ENCODE measurements around the gene FAM53A. TPM values are rescaled to one million over a fixed set of nuclear protein-coding genes. Genes with fewer than 3 reads are reported as not detected.
A peak's percentile ranks its signal among the peaks of the same experiment; 100 is the strongest.

The FAM53A gene
- total and polyA plus RNA-seq, 5 donors from 2014 or later, result 0.76 to 3.6 (median 1.8) TPM

GRCh38 chr4:1637580-1638271, 46.4 kb downstream of the FAM53A start:
- ATAC-seq (ENCODE audit: low read depth in 2 of 2), result no peak
- Histone ChIP-seq H3K36me3 (ENCODE audit: control insufficient read depth, insufficient read depth, low read length) (no peaks in the 10 kb centered on the region), H3K4me1 (ENCODE audit: control insufficient read depth, insufficient read depth, low read length, poor library complexity, severe bottlenecking) (no peaks in the 10 kb centered on the region), H3K4me3 (ENCODE audit: low read depth, low read length) (no peak overlapping the region), H3K9me3 (ENCODE audit: control insufficient read depth in 2 of 2, low read length in 2 of 2) (no peaks in the 10 kb centered on the region), H3K27ac (ENCODE audit: insufficient read depth, low read length, poor library complexity, severe bottlenecking) (no peak overlapping the region), H3K27me3 (ENCODE audit: control insufficient read depth, insufficient read depth, low read length) (no peaks in the 10 kb centered on the region)
- H3K27me3 Mint-ChIP-seq, result no peaks in the 10 kb centered on the region
- no peaks in the 10 kb centered on the region for H3K4me1 Mint-ChIP-seq
- no peak overlapping the region for H3K4me3 Mint-ChIP-seq
- no peaks in the 10 kb centered on the region for H3K36me3 Mint-ChIP-seq
- peaks cover 0 to 1% (median 0%) of the 10 kb centered on the region in 7 donors for H3K9me3 Mint-ChIP-seq
- no peak overlapping the region for H3K27ac Mint-ChIP-seq
- no peak for DNase-seq

GRCh38 chr4:1636490-1637211, 47.5 kb downstream of the FAM53A start:
- no peaks in the 10 kb centered on the region for H3K36me3 Mint-ChIP-seq
- no peaks in the 10 kb centered on the region for H3K27me3 Mint-ChIP-seq
- DNase-seq, result no peak
- H3K36me3 ChIP-seq (ENCODE audit: control insufficient read depth, insufficient read depth, low read length), result no peaks in the 10 kb centered on the region
- no peak overlapping the region for H3K4me3 ChIP-seq (ENCODE audit: low read depth, low read length)
- no peaks in the 10 kb centered on the region for H3K27me3 ChIP-seq (ENCODE audit: control insufficient read depth, insufficient read depth, low read length)
- no peaks in the 10 kb centered on the region for H3K9me3 ChIP-seq (ENCODE audit: control insufficient read depth in 2 of 2, low read length in 2 of 2)
- H3K27ac Mint-ChIP-seq, result no peak overlapping the region
- ATAC-seq (ENCODE audit: low read depth in 2 of 2), result no peak
- H3K4me3 Mint-ChIP-seq, result no peak overlapping the region
- no peak overlapping the region for H3K27ac ChIP-seq (ENCODE audit: insufficient read depth, low read length, poor library complexity, severe bottlenecking)
- no peaks in the 10 kb centered on the region for H3K4me1 ChIP-seq (ENCODE audit: control insufficient read depth, insufficient read depth, low read length, poor library complexity, severe bottlenecking)
- peaks cover 0 to 1% (median 0%) of the 10 kb centered on the region in 7 donors for H3K9me3 Mint-ChIP-seq
- no peaks in the 10 kb centered on the region for H3K4me1 Mint-ChIP-seq

- Mint-ChIP-seq H3K36me3 (no peaks in the 10 kb centered on the region), H3K4me1 (no peaks in the 10 kb centered on the region), H3K9me3 (peaks cover 0 to 1% (median 0%) of the 10 kb centered on the region in 7 donors), H3K4me3 (no peak overlapping the region), H3K27me3 (no peaks in the 10 kb centered on the region), H3K27ac (no peak overlapping the region)
- DNase-seq, result no peak
- H3K36me3 ChIP-seq (ENCODE audit: control insufficient read depth, insufficient read depth, low read length), result no peaks in the 10 kb centered on the region
- no peak overlapping the region for H3K4me3 ChIP-seq (ENCODE audit: low read depth, low read length)
- H3K27me3 ChIP-seq (ENCODE audit: control insufficient read depth, insufficient read depth, low read length), result no peaks in the 10 kb centered on the region
- H3K4me1 ChIP-seq (ENCODE audit: control insufficient read depth, insufficient read depth, low read length, poor library complexity, severe bottlenecking), result no peaks in the 10 kb centered on the region
- no peaks in the 10 kb centered on the region for H3K9me3 ChIP-seq (ENCODE audit: control insufficient read depth in 2 of 2, low read length in 2 of 2)
- no peak for ATAC-seq (ENCODE audit: low read depth in 2 of 2)
- H3K27ac ChIP-seq (ENCODE audit: insufficient read depth, low read length, poor library complexity, severe bottlenecking), result no peak overlapping the region
These were observed 48.6 kb downstream of the FAM53A start for GRCh38 chr4:1635464-1635863.

- Histone ChIP-seq H3K27me3 (ENCODE audit: control insufficient read depth, insufficient read depth, low read length) (no peaks in the 10 kb centered on the region), H3K4me3 (ENCODE audit: low read depth, low read length) (no peak overlapping the region), H3K9me3 (ENCODE audit: control insufficient read depth in 2 of 2, low read length in 2 of 2) (no peaks in the 10 kb centered on the region), H3K4me1 (ENCODE audit: control insufficient read depth, insufficient read depth, low read length, poor library complexity, severe bottlenecking) (peaks cover 4% of the 10 kb centered on the region), H3K27ac (ENCODE audit: insufficient read depth, low read length, poor library complexity, severe bottlenecking) (no peak overlapping the region), H3K36me3 (ENCODE audit: control insufficient read depth, insufficient read depth, low read length) (no peaks in the 10 kb centered on the region)
- no peak for DNase-seq
- no peak overlapping the region for H3K27ac Mint-ChIP-seq
- H3K4me3 Mint-ChIP-seq, result no peak overlapping the region
- H3K27me3 Mint-ChIP-seq, result no peaks in the 10 kb centered on the region
- H3K36me3 Mint-ChIP-seq, result no peaks in the 10 kb centered on the region
- H3K4me1 Mint-ChIP-seq, result no peaks in the 10 kb centered on the region
- H3K9me3 Mint-ChIP-seq, result peaks cover 0 to 1% (median 0%) of the 10 kb centered on the region in 7 donors
- no peak for ATAC-seq (ENCODE audit: low read depth in 2 of 2)
These were observed 50.1 kb downstream of the FAM53A start for GRCh38 chr4:1633993-1634392.

GRCh38 chr4:1632109-1633104, 51.7 kb downstream of the FAM53A start:
- H3K36me3 ChIP-seq (ENCODE audit: control insufficient read depth, insufficient read depth, low read length), result no peaks in the 10 kb centered on the region
- peaks cover 6% of the 10 kb centered on the region for H3K4me1 ChIP-seq (ENCODE audit: control insufficient read depth, insufficient read depth, low read length, poor library complexity, severe bottlenecking)
- no peaks in the 10 kb centered on the region for H3K27me3 ChIP-seq (ENCODE audit: control insufficient read depth, insufficient read depth, low read length)
- no peaks in the 10 kb centered on the region for H3K27me3 Mint-ChIP-seq
- H3K4me1 Mint-ChIP-seq, result no peaks in the 10 kb centered on the region
- no peaks in the 10 kb centered on the region for H3K36me3 Mint-ChIP-seq
- DNase-seq (no peak), ATAC-seq (ENCODE audit: low read depth in 2 of 2) (no peak)
- H3K9me3 ChIP-seq (ENCODE audit: control insufficient read depth in 2 of 2, low read length in 2 of 2), result no peaks in the 10 kb centered on the region
- no peak overlapping the region for H3K4me3 ChIP-seq (ENCODE audit: low read depth, low read length)
- no peak overlapping the region for H3K27ac Mint-ChIP-seq
- H3K27ac ChIP-seq (ENCODE audit: insufficient read depth, low read length, poor library complexity, severe bottlenecking), result no peak overlapping the region
- peaks cover 0 to 1% (median 0%) of the 10 kb centered on the region in 7 donors for H3K9me3 Mint-ChIP-seq
- H3K4me3 Mint-ChIP-seq, result no peak overlapping the region

- Histone ChIP-seq H3K27me3 (ENCODE audit: control insufficient read depth, insufficient read depth, low read length) (no peaks in the 10 kb centered on the region), H3K4me3 (ENCODE audit: low read depth, low read length) (no peak overlapping the region), H3K4me1 (ENCODE audit: control insufficient read depth, insufficient read depth, low read length, poor library complexity, severe bottlenecking) (peaks cover 6% of the 10 kb centered on the region), H3K9me3 (ENCODE audit: control insufficient read depth in 2 of 2, low read length in 2 of 2) (no peaks in the 10 kb centered on the region), H3K27ac (ENCODE audit: insufficient read depth, low read length, poor library complexity, severe bottlenecking) (no peak overlapping the region), H3K36me3 (ENCODE audit: control insufficient read depth, insufficient read depth, low read length) (no peaks in the 10 kb centered on the region)
- Mint-ChIP-seq H3K27ac (no peak overlapping the region), H3K4me1 (no peaks in the 10 kb centered on the region), H3K36me3 (no peaks in the 10 kb centered on the region), H3K9me3 (peaks cover 0 to 1% (median 0%) of the 10 kb centered on the region in 7 donors), H3K4me3 (no peak overlapping the region), H3K27me3 (no peaks in the 10 kb centered on the region)
- DNase-seq, result no peak
- no peak for ATAC-seq (ENCODE audit: low read depth in 2 of 2)
These were observed 53.0 kb downstream of the FAM53A start for GRCh38 chr4:1631136-1631535.

- Mint-ChIP-seq H3K27me3 (no peaks in the 10 kb centered on the region), H3K36me3 (no peaks in the 10 kb centered on the region), H3K9me3 (peaks cover 0 to 1% (median 0%) of the 10 kb centered on the region in 7 donors), H3K27ac (peak overlapping the region in 1 of 3 donors; percentile 11), H3K4me1 (no peaks in the 10 kb centered on the region), H3K4me3 (no peak overlapping the region)
- Histone ChIP-seq H3K27me3 (ENCODE audit: control insufficient read depth, insufficient read depth, low read length) (no peaks in the 10 kb centered on the region), H3K4me3 (ENCODE audit: low read depth, low read length) (no peak overlapping the region), H3K9me3 (ENCODE audit: control insufficient read depth in 2 of 2, low read length in 2 of 2) (no peaks in the 10 kb centered on the region), H3K4me1 (ENCODE audit: control insufficient read depth, insufficient read depth, low read length, poor library complexity, severe bottlenecking) (peaks cover 6% of the 10 kb centered on the region), H3K27ac (ENCODE audit: insufficient read depth, low read length, poor library complexity, severe bottlenecking) (no peak overlapping the region), H3K36me3 (ENCODE audit: control insufficient read depth, insufficient read depth, low read length) (no peaks in the 10 kb centered on the region)
- ATAC-seq (ENCODE audit: low read depth in 2 of 2), result no peak
- DNase-seq, result no peak
These were observed 53.8 kb downstream of the FAM53A start for GRCh38 chr4:1630266-1630665.

Measured in CD4-positive, CD25-positive, alpha-beta regulatory T cell (primary cell).